ENCODE results near the gene RTL10. TPM values are rescaled to one million over a fixed set of nuclear protein-coding genes. Genes with fewer than 3 reads are reported as not detected.

The RTL10 gene
- total and polyA plus RNA-seq, 8 donors, result 18.4 to 34.7 (median 28.0) TPM

- DNase-seq (peak in 1 of 4 donors; percentile 73), ATAC-seq (no peak)
- Histone ChIP-seq H3K27ac (no peak overlapping the region), H3K9me3 (no peaks in the 10 kb centered on the region), H3K4me3 (no peak overlapping the region), H3K36me3 (peaks cover 0 to 34% of the 10 kb centered on the region in 2 donors), H3K4me1 (peaks cover 15 to 39% of the 10 kb centered on the region in 2 donors), H3K27me3 (no peaks in the 10 kb centered on the region)
- intact Hi-C loops (cut with DNase I), result no loop called here
- TF ChIP-seq CTCF (IDR thresholded peaks at IDR 0.05), result no peak
Measured at GRCh38 chr22:19878461-19879245, 24.0 kb upstream of the RTL10 start.

- ATAC-seq (no peak), DNase-seq (peak in 1 of 4 donors; percentile 61)
- intact Hi-C loops (cut with DNase I), result no loop called here
- Histone ChIP-seq H3K9me3 (no peaks in the 10 kb centered on the region), H3K27me3 (no peaks in the 10 kb centered on the region), H3K4me1 (peaks cover 16 to 40% of the 10 kb centered on the region in 2 donors), H3K4me3 (no peak overlapping the region), H3K27ac (no peak overlapping the region), H3K36me3 (peaks cover 0 to 30% of the 10 kb centered on the region in 2 donors)
- TF ChIP-seq CTCF (IDR thresholded peaks at IDR 0.05), result no peak
Measured at GRCh38 chr22:19877626-19878339, 23.1 kb upstream of the RTL10 start.

GRCh38 chr22:19876941-19877625 is 22.4 kb upstream of the RTL10 start:
- Histone ChIP-seq H3K9me3 (no peaks in the 10 kb centered on the region), H3K36me3 (peaks cover 0 to 28% of the 10 kb centered on the region in 2 donors), H3K4me3 (no peak overlapping the region), H3K27ac (no peak overlapping the region), H3K4me1 (peaks cover 16 to 40% of the 10 kb centered on the region in 2 donors), H3K27me3 (no peaks in the 10 kb centered on the region)
- DNase-seq, result peak in 2 of 4 donors; percentile 30 to 58
- no peak for ATAC-seq
- TF ChIP-seq CTCF (IDR thresholded peaks at IDR 0.05), result no peak
- intact Hi-C loops (cut with DNase I), result no loop called here

GRCh38 chr22:19876314-19876940 is 21.8 kb upstream of the RTL10 start:
- Histone ChIP-seq H3K27me3 (no peaks in the 10 kb centered on the region), H3K4me1 (peaks cover 16 to 35% of the 10 kb centered on the region in 2 donors), H3K36me3 (peaks cover 0 to 28% of the 10 kb centered on the region in 2 donors), H3K9me3 (no peaks in the 10 kb centered on the region), H3K4me3 (no peak overlapping the region), H3K27ac (no peak overlapping the region)
- peak in 2 of 4 donors; percentile 31 to 47 for DNase-seq
- no peak for TF ChIP-seq CTCF (IDR thresholded peaks at IDR 0.05)
- ATAC-seq, result no peak
- intact Hi-C loops (cut with DNase I), result no loop called here

Measured in left lung (tissue), 10 donors.